GM10847 (cell line): ENCODE data around the gene ETHE1.

ENCODE experiments used
- POLR2A ChIP-seq: IDR thresholded peaks from 2 replicates; pipeline ENCODE4 v1.6.1; 2011; ENCODE audit not compliant: insufficient read length; ENCODE audit errors: extremely low read depth

The ETHE1 gene

DNA sequence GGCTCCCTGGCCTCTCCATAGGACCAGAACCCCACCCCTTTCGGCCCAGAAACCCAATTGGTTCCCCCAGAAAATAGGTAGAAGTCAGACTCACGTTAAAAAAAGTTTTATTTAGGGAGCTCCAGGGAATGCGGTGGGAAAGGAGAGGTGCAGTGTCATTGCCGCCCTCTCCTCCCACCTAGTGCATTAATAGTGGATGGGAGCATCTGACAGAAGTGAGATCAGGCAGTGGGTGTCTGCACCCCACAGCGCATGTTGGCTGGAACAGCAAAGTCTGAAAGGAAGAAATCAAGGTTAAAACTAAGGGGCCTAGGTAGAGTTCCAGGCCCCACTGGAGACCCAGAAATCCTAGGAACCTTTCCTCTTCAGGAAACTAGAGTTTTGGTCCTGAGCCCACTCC lies 20.4 kb downstream of the ETHE1 start:
- TF ChIP-seq POLR2A = no peak

- no peak for TF ChIP-seq POLR2A
Measured at GRCh38 chr19:43505941-43506340, 21.1 kb downstream of the ETHE1 start.

DNA sequence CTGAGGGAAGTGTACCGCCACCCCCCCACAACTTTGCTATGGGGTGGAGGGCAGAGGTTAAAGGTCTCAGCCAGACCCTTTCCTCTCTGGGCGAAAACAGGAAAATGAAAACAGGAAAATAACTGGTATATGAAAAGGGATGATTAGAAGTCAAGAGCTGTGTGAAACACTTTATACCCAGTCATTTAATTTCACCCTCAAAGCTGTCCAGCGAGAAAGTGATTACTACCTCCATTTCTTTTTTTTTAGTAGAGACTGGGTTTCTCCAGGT lies 21.9 kb downstream of the ETHE1 start:
- no peak for TF ChIP-seq POLR2A

DNA sequence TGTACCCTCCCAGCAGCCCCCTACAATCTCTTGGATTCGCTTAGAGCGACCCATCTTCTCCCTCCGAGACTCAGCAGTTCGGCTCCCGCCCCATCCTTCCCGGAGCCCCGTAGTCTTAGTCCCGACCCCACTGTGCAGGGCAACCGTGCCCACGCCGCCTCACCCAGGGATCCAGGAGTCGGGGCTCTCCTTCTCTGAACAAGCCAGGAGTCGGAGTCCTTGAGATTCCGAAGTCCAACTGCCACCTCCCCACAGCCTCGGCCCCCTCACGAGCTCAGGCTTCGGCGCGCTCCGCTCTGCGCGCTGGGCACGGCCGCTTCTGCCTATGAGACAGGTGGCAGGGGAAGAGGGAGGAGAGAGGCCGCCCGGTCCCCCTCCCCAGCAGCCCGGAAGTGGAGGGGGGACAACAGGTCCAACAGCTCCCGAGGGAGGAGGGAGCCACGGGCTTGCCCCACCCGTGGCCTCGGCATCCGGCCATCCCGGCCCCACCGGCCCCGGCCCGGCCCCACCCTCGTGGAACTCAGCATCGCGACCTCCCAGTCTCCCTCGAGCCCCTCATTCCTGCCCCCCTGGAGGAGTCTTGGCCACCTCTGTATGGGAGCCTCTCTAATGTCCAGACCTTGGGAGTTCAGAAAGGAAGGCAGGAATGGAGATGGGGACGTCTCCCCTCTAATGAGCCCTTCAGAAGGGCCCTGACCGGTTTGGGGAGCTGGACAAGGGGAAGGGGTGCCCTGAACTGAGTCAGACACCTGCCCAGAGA lies 22.4 kb downstream of the ETHE1 start, which contains the start of gene PHLDB3:
PHLDB3 (minus strand) TSS at position 321 of the 760 bp plus-strand sequence. CDS start 628 bp downstream, outside the sequence.
- TF ChIP-seq POLR2A = no peak

- peak; percentile 51 for TF ChIP-seq POLR2A
Measured at GRCh38 chr19:43503501-43504425, 23.2 kb downstream of the ETHE1 start.

DNA sequence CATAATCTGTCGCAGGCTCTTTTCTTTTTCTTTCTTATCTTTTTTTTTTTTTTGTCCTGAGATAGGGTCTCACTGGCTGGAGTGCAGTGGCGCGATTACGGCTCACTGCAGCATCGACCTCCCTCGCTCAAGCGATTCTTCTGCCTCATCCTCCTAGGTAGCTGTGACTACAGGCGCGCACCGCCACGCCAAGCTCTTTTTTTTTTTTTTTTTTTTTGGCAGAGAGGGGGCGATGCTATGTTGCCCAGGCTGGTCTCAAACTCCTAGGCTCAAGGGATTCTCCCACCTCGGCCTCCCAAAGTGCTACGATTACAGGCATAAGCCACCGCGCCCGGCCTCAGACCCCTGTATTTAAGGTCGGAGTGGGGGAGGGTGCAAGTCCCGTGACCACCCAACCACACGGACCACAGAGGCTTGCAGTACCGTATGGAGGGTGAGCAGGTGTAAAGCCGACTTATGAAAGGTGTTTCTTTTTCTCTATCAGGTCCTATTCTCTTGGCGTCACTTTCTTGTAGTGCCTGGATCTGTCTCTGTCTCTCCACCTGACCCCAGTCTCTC lies 24.5 kb downstream of the ETHE1 start:
- TF ChIP-seq POLR2A = no peak

GRCh38 chr19:43501661-43502418 lies 25.2 kb downstream of the ETHE1 start:
- TF ChIP-seq POLR2A = no peak

GRCh38 chr19:43499042-43499441 lies 28.0 kb downstream of the ETHE1 start:
- TF ChIP-seq POLR2A = no peak

DNA sequence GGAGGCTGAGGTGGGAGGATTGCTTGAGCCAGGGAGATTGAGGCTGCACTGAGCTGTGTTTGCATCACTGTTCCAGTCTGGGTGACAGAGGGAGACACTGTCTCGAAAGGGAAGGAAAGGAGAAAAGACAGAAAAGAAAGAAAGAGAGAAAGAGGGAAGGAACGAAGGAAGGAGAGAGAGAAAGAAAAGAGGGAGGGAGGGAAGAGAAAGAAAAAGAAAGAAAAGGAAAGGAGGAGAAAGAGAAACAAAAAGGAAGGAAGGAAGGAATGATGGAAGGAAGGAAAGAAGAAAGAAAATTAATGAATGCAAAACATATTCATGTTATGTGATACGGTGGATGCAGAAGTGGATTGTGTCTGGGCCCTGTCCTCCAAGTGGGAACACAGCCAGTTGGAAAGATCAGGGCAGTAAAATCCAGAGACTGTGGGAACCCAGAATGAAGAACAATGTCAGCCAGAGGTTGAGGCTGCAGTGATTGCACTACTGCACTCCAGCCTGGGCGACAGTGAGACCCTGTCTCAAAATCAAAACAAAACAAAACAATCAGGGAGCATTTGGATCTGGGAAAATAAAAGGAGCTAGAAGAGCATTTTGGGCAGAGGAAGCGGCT lies 28.7 kb downstream of the ETHE1 start:
- TF ChIP-seq POLR2A = no peak

DNA sequence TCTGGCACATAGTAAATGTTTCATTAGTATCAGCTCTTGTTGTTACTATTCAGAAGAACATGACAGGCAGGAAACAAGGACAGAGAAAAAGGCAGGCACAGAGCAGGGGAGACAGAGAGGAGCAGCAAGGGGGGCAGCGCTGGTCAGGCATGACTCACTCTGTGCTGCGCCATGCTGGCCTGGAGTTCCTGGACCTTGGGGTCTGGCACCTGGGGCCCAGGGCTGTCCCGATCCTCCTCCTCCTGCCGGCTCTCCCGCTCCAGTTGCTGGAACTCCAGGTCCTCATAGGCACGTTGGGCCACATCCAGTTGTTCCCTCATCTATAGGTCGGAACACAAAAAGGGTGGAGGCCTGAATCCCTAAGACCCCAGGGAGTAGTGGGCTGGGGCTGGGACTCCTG lies 30.0 kb downstream of the ETHE1 start:
- no peak for TF ChIP-seq POLR2A

DNA sequence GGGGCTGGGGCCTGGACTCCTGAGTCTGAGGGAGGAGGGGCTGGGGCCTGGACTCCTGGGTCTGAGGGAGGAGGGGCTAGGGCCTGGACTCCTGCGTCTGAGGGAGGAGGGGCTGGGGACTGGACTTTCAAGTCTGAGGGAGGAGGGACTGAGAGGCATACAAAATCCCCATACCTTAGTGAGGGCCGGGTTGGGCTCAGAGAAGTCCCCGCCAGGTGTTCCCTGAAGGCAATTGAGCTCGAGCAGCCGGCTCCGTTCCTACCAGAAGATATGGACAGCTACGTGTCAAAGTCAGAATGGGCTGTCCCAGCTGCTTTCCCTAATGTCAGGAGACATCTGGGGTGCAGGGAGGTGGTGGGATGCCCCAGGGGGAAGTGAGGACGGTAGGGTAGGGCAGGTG lies 31.9 kb downstream of the ETHE1 start:
- no peak for TF ChIP-seq POLR2A

- TF ChIP-seq POLR2A = no peak
Measured at GRCh38 chr19:43490759-43491158, 36.2 kb downstream of the ETHE1 start.

DNA sequence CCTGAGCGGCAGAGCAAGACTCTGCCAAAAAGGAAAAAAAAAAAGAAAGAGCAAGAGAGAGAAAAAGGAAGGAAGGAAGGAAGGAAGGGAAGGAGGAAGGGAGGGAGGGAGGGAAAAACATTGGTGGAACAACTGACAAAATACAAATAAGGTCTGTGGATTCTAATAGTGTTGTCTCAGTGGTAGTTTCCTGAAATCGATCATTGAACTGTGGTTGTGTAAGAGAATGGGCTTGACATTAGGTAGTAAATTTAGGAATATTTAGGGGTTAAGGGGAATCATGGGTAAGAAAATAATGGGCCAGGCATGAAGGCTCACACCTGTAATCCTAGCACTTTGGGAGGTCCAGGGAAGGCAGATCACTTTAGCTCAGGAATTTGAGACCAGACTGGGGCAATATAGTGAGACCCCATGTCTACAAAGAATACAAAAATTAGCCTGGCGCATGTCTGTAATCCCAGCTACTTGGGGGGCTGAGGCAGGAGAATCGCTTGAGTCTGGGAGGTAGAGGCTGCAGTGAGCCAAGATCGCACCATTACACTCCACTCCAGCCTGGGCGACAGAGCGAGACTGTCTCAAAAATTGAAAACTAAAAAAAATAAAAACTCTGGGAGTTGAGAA lies 36.9 kb downstream of the ETHE1 start:
- TF ChIP-seq POLR2A = no peak

- no peak for TF ChIP-seq POLR2A
Measured at GRCh38 chr19:43489310-43489709, 37.7 kb downstream of the ETHE1 start.
